NCI-H524 treated with DMSO at 0.1 percent for 48 hours (cell line): ENCODE data around the gene NTRK3.

ENCODE experiments used
- DNase-seq: peaks from one replicate; lab custom pipeline; 2025; lab: John Stamatoyannopoulos, UW

Gene NTRK3

DNA sequence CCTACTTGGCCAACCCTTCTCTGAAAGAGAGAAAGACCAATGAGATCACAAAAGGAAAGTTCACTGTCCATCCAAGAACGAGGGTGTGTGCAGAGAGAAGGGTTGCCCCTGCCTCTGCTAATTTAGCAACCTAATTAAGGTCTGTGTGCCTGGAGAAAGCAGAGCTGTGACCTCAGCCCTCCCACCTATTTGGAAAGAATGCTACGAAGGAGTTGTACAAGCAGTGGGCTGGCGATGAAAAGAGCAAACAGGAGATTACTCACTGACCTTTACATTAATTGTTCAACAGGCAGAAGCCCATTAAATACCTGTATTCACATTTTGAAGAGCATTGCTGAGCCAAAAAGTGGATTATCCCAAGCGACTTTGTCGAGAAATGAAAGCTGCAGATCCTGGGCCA lies 314.9 kb downstream of the NTRK3 start:
- no peak for DNase-seq

- no peak for DNase-seq
Observed at GRCh38 chr15:87940768-87941167, 315.8 kb downstream of the NTRK3 start.

GRCh38 chr15:87939848-87940457 lies 316.6 kb downstream of the NTRK3 start:
- DNase-seq: no peak

GRCh38 chr15:87938031-87938430 lies 318.5 kb downstream of the NTRK3 start:
- DNase-seq: no peak

DNA sequence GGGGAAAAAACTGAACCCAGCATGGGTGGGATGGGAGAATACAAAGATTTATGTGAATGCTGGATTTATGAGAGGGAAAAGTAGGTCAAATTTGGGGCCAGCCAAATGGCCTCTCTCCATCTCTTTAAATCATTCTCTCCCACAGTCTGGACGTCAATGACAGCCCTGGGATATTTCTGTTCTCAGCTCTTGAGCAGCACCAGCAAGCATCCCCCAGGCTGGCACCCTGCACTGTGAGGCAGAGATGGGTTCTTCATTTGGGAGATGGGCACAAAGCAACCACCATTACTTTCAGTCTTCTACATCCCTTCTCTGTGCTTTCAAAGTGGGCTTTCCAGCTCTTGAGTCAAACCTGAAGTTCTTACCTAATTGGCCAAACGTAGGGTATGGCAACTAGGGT lies 321.0 kb downstream of the NTRK3 start:
- no peak for DNase-seq

DNA sequence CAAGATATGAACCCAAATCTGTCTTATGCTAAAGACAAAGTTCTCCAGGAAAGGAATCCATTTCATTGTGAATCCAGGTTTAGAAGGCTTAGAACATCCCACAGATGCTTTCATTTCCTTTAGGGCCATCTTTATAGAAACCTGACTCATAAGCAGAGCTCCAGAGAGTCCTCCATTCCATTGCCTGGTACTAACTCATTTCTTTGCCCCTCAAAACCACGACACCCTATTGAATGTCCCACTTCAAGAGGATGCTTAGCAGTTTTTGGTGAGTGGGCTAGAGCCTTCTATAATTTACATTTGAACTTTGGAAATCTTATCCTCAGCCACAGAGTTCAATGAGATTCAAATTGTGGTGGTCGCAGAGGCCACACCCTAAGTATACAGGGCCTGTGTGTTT lies 325.0 kb downstream of the NTRK3 start:
- DNase-seq: no peak

GRCh38 chr15:87930457-87930856 lies 326.1 kb downstream of the NTRK3 start:
- no peak for DNase-seq

DNA sequence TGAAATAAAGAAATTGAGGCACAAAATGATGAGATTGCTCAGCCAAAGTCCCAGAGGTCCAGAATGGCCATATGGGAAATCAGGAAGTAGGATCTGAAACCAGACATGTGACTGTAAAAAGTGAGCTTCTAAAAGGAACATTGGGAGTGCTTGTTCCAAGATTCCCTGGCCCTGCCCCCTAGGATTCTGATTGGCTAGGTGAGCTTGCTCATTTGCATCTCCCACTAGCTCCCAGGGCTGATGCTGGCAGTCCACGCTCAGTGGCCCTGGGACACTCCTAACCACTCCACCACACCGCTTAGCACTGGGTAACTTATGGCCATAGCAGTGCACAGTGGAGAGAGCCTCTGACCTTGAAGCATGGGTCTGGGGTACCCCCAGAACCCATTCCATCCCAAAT lies 326.7 kb downstream of the NTRK3 start:
- DNase-seq: no peak

- DNase-seq: no peak
Observed at GRCh38 chr15:87924433-87924832, 332.1 kb downstream of the NTRK3 start.

DNA sequence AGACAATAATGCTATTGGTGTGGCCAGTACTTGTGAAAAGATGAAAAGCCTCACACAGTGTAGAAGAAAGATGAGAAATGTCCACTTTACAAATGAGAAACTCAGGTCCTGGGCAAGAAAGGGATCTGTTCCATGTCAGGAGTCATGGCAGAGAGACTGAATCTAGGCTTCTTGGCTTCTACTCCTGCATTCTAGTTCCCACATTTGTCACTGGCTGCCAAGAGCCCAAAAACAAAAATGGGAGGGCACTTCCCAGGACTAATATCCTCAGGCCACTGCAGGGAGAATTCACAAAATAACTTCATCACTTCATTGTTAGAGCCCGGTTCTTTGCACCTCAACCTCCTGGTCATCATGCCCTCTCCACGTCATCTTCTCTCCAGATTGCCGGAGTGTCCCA lies 337.5 kb downstream of the NTRK3 start:
- DNase-seq: no peak

DNA sequence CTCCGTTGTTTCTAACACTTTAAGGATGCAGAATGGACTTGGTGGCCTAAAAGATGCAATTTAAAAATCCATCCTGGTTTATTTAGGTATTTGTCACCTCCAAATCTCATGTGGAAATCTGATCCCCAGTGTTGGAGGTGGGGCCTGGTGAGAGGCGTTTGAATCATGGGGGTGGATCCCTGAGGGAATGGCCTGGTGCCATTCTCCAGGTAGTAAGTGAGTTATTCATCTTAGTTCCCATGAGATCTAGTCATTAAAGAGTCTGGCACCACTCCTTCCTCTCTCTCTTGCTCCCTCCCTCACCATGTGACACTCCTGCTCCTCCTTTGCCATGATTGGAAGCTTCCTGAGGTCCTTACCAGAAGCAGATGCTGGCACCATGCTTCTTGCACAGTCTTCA lies 339.1 kb downstream of the NTRK3 start:
- no peak for DNase-seq

DNA sequence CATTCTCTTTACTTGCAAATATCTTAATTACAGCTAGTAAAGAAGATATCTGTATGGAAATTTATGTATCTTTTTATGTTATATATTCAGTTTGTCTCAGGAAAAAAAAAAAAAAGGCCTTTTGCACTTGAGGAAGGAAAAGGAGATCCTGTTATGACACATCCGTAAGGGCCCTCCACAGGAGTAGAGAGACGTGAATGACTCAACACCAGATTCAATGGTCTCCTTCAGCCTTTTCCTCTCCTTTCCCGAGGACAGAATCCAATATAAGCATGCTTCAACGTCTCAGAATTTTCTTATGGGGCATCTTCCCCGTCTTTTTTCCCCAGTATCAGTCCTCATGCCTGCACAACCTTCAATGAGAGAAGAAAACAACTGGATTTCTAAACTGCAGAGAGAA lies 340.3 kb downstream of the NTRK3 start:
- no peak for DNase-seq

- DNase-seq: no peak
Observed at GRCh38 chr15:87910301-87910700, 346.2 kb downstream of the NTRK3 start.

DNA sequence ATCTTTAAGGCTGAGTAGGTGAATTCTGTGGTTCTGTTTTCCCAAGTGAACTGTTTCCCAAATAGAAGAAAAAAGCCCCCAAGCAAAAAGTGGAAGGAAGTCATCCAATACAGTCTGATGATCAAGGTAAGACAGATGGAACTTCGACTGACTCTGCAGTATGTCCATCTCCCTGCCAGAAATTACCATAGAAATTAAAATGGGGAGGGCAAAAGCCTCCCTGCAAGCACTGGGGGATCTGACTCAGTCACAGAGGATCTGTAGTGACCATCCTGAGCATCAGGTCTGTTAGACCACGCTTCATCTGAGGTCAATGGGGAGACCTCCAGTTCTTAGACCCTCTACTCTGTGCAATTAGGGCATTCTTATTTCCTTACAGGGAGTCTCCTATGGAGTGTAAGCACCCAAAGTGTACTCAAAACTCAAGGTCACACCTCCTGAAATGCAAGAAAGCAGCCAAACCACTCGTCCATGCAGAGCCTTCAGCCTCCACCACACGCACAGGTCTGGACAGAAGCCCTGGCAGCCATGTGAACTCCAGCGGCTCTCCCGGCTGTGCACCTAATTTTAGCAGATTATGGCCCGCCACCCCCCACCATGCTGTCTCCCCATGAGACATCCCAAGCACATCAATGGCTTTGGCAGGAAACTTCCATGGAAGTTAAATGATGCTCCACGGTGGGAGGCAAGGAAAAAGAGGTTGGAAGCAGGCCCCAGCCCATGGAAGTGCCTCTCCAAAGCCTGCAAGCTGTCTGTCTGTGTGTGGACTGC lies 348.7 kb downstream of the NTRK3 start:
- DNase-seq: no peak

DNA sequence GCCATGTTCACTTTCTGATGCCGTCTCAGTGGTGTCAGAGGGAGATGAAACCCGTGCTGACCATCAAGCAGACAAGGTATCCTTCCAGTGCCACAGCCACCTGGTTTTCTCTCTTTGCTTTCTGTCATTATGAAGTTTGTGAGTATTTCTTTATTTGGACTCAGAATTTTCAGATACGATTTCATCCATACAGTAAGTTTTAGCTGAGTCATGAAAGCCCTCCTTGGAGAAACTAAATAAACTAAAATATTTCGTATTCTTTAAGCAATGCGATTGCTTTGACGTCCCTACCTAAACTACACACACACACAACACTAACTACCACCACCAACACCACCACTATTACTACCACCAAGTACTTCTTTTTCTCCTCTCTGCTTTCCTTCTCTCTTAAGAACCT lies 350.1 kb downstream of the NTRK3 start:
- no peak for DNase-seq

DNA sequence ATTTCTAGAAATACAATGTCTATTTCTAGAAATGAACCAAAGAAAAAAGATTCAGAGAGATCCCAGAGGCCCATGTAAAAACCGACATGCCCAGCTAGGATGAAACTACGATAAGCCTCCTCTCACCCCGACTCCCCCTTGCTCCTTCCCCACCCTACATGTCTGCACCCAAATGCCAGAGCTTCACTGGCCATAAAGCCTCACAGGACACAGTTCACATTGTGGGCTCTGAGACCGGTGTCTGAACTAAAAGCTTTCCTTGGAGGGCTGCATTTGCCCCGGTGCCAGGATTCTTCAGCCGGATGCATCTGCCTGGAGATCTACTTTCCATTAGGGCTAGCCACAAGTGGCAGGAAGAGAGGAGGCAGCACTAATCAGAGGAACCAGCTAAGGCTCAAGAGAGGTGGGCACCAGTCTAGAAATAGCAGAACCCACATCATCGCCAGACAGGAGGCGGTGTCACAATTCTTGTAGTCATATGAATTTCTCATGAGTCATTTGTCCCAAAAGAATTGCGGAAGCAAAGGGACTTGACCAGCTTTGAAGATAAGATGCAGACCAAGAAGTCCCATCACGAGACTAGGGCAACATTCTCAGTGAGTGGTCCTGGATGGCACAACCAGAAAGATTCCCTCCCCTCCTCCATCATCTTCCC lies 353.6 kb downstream of the NTRK3 start:
- DNase-seq: no peak

DNA sequence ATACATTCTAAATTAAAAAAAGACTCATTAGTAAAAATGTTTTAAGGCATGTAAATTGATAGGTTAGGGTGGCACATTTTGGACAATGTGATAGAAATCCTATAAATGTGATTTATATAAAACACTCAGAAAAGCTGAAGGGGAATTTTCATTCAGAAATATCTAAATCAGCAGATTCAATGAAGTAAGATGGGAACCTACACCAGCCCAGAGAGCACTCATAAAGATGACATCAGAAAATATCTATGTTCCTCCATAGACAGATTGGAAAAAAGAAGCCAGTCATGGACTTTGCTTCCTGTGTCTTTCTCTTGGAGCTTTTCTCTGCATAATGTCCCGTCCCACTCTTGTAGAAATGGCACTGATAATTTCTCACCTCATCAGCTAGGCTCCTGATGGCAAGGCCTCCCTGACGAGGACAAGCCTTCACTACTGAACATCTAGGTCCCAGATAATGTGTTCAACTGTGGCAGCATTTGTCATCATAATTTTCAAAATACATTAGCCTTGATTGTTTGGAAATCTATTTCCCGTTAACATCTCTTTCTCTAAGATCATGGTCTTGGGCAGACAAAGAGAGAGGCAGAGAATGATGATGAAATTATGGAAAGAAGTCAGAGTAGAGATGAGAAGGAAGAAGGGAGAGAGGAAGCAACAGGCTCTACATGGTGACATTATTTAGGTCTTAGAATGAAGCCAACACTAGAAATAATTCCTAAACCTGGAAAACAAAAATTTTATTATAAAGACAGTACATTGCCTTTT lies 354.4 kb downstream of the NTRK3 start:
- no peak for DNase-seq

- DNase-seq: no peak
Observed at GRCh38 chr15:87901008-87901407, 355.5 kb downstream of the NTRK3 start.

GRCh38 chr15:87896936-87897335 lies 359.6 kb downstream of the NTRK3 start:
- no peak for DNase-seq

- no peak for DNase-seq
Observed at GRCh38 chr15:87887177-87887576, 369.4 kb downstream of the NTRK3 start.

GRCh38 chr15:87881026-87881425 lies 375.5 kb downstream of the NTRK3 start:
- DNase-seq: no peak

DNA sequence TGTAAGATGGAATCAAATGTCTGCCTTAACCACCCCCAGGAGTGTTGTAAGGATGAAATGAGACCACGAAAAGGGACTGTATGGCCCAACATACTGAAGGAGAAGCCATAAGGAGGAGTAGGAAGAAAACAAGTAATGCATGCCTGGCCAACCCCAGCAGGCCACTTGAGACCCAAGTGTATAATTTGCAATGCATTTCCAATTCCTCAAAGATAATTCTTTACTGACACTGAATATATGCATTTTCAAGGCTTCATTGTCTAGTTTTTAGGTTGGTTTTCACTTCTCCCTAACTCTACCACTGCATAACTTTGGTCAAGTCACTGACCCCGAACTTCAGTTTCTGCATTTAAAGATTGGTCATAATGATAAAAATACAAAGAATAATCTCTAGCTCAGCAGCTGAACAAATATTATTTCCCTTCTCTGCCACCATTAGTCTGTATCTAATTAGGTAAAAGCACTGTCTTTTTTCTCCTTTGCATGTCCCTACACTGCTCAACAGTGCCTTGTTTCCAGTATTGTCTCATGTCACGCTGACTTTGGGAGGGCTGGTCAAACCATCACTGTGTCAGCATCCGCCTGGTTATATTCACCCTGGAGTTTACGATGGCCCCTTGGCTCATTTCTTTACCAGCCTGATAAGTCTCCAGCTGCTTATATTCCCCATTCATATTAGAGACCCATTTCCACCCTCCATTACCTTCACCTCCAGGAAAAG lies 378.6 kb downstream of the NTRK3 start:
- DNase-seq: no peak
